ENCODE data around the gene INO80E. TPM values are rescaled to one million over a fixed set of nuclear protein-coding genes. Genes with fewer than 3 reads are reported as not detected.

Gene INO80E
- total and polyA plus RNA-seq, 7 experiments from 2014 or later, result 4.3 to 141 (median 72.5) TPM

DNA sequence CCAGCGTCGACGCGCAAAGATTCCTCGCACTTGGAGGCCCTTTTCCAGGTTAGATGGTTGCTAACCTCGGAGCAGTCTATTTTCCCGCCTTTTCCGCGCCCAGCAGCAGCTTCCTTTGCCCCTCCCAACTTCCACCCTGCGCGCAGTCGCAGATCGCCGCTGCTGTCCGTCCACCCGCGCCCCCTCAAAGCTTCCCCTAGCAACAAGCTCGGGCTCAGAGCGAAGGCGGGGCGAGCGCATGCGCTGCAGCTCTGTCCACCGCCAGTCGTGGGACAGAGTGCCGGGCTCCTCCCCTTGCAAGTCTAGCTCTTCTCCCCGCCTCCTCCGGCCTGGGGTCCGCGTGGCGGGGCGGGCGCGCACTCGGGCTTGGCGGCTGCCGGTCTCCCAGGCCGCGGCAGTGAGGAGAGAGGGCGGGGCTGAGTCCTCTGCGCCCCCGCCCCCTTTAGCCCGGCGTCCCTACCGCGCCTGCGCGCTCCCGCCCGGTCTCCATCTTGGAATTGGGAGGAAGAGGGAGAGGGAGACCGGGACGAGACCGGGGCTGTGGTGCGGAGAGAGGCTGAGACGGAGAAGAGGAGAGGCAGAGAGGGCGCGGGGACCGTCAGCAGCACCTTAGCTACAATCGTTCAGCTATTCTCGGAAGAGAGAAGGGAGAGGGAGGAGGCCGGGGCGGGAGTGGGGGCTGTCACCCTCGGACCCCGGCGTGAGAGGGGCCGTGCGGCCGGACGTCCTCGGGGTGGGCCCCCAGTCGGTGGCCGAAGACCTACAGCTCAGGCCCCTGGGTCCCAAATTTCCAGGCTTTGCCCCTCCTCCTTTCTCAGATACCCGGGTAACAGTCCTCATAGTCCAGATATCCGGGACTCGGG lies 22.4 kb upstream of the INO80E start, which contains the start of gene TAOK2:
Gene TAOK2, plus strand, starts transcription at position 485 of the 863 bp plus-strand sequence. CDS start 3,905 bp downstream, outside the sequence.
- ATAC-seq, result peak; percentile 97
- Mint-ChIP-seq H3K27ac (peak within 1 kb of the TSS; percentile 77 to 93 (median 91)), H3K27me3 (no peaks in the 10 kb centered on the region), H3K4me1 (peaks cover 23 to 39% (median 37%) of the 10 kb centered on the region in 7 donors), H3K4me3 (peak within 1 kb of the TSS; percentile 80 to 97 (median 94)), H3K9me3 (peaks cover 0 to 2% (median 0%) of the 10 kb centered on the region in 11 donors), H3K36me3 (peaks cover 3 to 20% (median 8%) of the 10 kb centered on the region in 5 donors)
- Histone ChIP-seq H3K36me3 (ENCODE audit: control insufficient read depth in 2 of 3, insufficient read depth in 3 of 3, low read length in 3 of 3) (peaks cover 0 to 22% (median 0%) of the 10 kb centered on the region in 3 experiments), H3K27ac (ENCODE audit: low read depth, low read length) (peak within 1 kb of the TSS; percentile 78), H3K4me3 (ENCODE audit: low read length) (peak within 1 kb of the TSS; percentile 98), H3K4me1 (ENCODE audit: control insufficient read depth in 2 of 2, insufficient read depth in 2 of 2, low read length in 2 of 2) (peaks cover 20 to 23% of the 10 kb centered on the region in 2 donors), H3K9me3 (ENCODE audit: control insufficient read depth in 2 of 3, low read length in 3 of 3) (no peaks in the 10 kb centered on the region), H3K27me3 (ENCODE audit: control insufficient read depth in 2 of 2, insufficient read depth in 2 of 2, low read length in 2 of 2) (no peaks in the 10 kb centered on the region)
- CTCF ChIA-PET, result interaction anchor here (0.7 to 1.8 kb wide), 5 partner anchors 13 to 99 kb away, joined by 3 to 8 read pairs (median 4); partner anchors contain the start of gene KCTD13
- POLR2A ChIA-PET, result interaction anchor here (0.6 to 6.4 kb wide), 22 partner anchors 9 to 990 kb away, joined by 3 to 79 read pairs (median 4); partner anchors contain the start of genes ALDOA, CDIPT, HIRIP3 and INO80E
- peak; percentile 83 to 98 (median 89) for DNase-seq
- intact Hi-C loops (cut with micrococcal nuclease), result loop anchor here (1.0 to 10.0 kb wide), 9 partner anchors 11 to 431 kb away; partner anchors contain the start of genes CDIPT (in 2 of the 2), INO80E (in 2 of the 2), KCTD13 (in 2 of the 2) and ASPHD1 (in 1 of the 2)

- Mint-ChIP-seq H3K4me1 (peaks cover 20 to 39% (median 37%) of the 10 kb centered on the region in 7 donors), H3K4me3 (peak overlapping the region; percentile 80 to 97 (median 94)), H3K36me3 (peaks cover 2 to 20% (median 8%) of the 10 kb centered on the region in 5 donors), H3K9me3 (peaks cover 0 to 2% (median 0%) of the 10 kb centered on the region in 11 donors), H3K27ac (peak overlapping the region; percentile 77 to 92 (median 86)), H3K27me3 (no peaks in the 10 kb centered on the region)
- Histone ChIP-seq H3K27me3 (ENCODE audit: control insufficient read depth in 2 of 2, insufficient read depth in 2 of 2, low read length in 2 of 2) (no peaks in the 10 kb centered on the region), H3K36me3 (ENCODE audit: control insufficient read depth in 2 of 3, insufficient read depth in 3 of 3, low read length in 3 of 3) (peaks cover 0 to 27% (median 2%) of the 10 kb centered on the region in 3 experiments), H3K27ac (ENCODE audit: low read depth, low read length) (peak overlapping the region; percentile 78), H3K4me3 (ENCODE audit: low read length) (peak overlapping the region; percentile 98), H3K4me1 (ENCODE audit: control insufficient read depth in 2 of 2, insufficient read depth in 2 of 2, low read length in 2 of 2) (peaks cover 20 to 23% of the 10 kb centered on the region in 2 donors), H3K9me3 (ENCODE audit: control insufficient read depth in 2 of 3, low read length in 3 of 3) (no peaks in the 10 kb centered on the region)
- ATAC-seq, result no peak
- intact Hi-C loops (cut with micrococcal nuclease), result loop anchor here (5.0 to 10.0 kb wide), 2 partner anchors 167 to 430 kb away; partner anchors contain the start of genes MAZ (in 1 of the 2) and ZNF771 (in 1 of the 2)
- CTCF ChIA-PET, result interaction anchor here (1.8 kb wide), 1 partner anchor 19 kb away, joined by 4 read pairs; no protein-coding TSS in a partner anchor
- peak in 3 of 9 donors; percentile 14 to 44 (median 27) for DNase-seq
- POLR2A ChIA-PET, result interaction anchor here (0.8 to 6.4 kb wide), 11 partner anchors 8 to 184 kb away, joined by 3 to 79 read pairs (median 9); partner anchors contain the start of genes HIRIP3, INO80E, KCTD13 and KIF22
Observed at GRCh38 chr16:29974291-29975133, 21.5 kb upstream of the INO80E start.

GRCh38 chr16:29975134-29975538 lies 20.9 kb upstream of the INO80E start:
- H3K27me3 Mint-ChIP-seq, result no peaks in the 10 kb centered on the region
- Histone ChIP-seq H3K27me3 (ENCODE audit: control insufficient read depth in 2 of 2, insufficient read depth in 2 of 2, low read length in 2 of 2) (no peaks in the 10 kb centered on the region), H3K4me1 (ENCODE audit: control insufficient read depth in 2 of 2, insufficient read depth in 2 of 2, low read length in 2 of 2) (peaks cover 20 to 23% of the 10 kb centered on the region in 2 donors), H3K27ac (ENCODE audit: low read depth, low read length) (peak overlapping the region; percentile 78), H3K36me3 (ENCODE audit: control insufficient read depth in 2 of 3, insufficient read depth in 3 of 3, low read length in 3 of 3) (peaks cover 1 to 33% (median 8%) of the 10 kb centered on the region in 3 experiments), H3K9me3 (ENCODE audit: control insufficient read depth in 2 of 3, low read length in 3 of 3) (no peaks in the 10 kb centered on the region), H3K4me3 (ENCODE audit: low read length) (peak overlapping the region; percentile 98)
- H3K4me3 Mint-ChIP-seq, result peak overlapping the region; percentile 80 to 97 (median 94)
- peaks cover 20 to 39% (median 37%) of the 10 kb centered on the region in 7 donors for H3K4me1 Mint-ChIP-seq
- POLR2A ChIA-PET, result interaction anchor here (0.6 to 6.4 kb wide), 6 partner anchors 13 to 167 kb away, joined by 3 to 79 read pairs (median 6); partner anchors contain the start of genes HIRIP3, INO80E, SEZ6L2 and TMEM219
- H3K36me3 Mint-ChIP-seq, result peaks cover 0 to 22% (median 10%) of the 10 kb centered on the region in 5 donors
- ATAC-seq (no peak), DNase-seq (no peak)
- CTCF ChIA-PET, result interaction anchor here (0.9 kb wide), 1 partner anchor 275 kb away, joined by 3 read pairs; no protein-coding TSS in a partner anchor
- peaks cover 0 to 2% (median 0%) of the 10 kb centered on the region in 11 donors for H3K9me3 Mint-ChIP-seq
- intact Hi-C loops (cut with micrococcal nuclease), result loop anchor here in 1 of 2 donors (10.0 kb wide), 1 partner anchor 430 kb away; the partner anchor contains the start of gene ZNF771
- peak overlapping the region; percentile 76 to 91 (median 83) for H3K27ac Mint-ChIP-seq

DNA sequence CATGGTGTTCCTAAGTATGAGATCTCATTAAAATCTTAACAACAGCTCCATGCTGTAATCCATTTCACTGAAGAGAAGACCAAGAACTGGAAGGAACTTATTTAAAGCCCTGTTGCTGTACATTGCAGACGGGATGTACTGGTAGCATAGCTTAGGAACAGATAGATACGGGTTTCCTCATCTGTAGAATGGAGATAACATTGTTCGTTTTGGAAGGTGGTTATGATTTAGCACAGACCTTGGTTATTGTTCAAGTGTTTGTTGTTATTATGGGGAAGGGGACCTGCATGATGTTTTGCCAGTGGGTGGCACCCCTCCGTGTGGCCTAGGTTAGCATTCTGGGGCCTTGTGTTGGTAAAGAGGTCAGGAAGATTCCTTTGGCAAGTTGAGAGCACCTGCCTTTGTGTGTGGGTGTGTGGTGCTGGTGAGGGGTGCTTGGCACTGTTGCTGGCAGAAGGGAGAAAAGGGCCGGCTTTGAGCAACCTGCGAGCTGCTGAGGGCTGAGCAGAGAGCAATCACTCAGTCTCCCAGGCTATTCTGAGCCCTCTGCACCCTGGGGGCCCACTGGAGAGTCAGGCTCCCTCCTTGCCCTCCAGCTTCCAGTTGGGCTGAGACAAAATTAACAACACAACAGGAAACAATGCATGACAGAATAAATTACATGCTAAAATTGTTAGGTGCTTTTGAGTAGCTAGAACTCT lies 20.1 kb upstream of the INO80E start:
- POLR2A ChIA-PET, result interaction anchor here (0.6 to 6.4 kb wide), 7 partner anchors 14 to 171 kb away, joined by 3 to 79 read pairs (median 3); partner anchors contain the start of genes HIRIP3, INO80E, SEZ6L2 and TMEM219
- Mint-ChIP-seq H3K4me3 (peak overlapping the region; percentile 80 to 97 (median 94)), H3K36me3 (peaks cover 0 to 27% (median 10%) of the 10 kb centered on the region in 5 donors), H3K4me1 (peaks cover 23 to 39% (median 37%) of the 10 kb centered on the region in 7 donors), H3K9me3 (peaks cover 0 to 2% (median 0%) of the 10 kb centered on the region in 11 donors), H3K27ac (peak overlapping the region; percentile 62 to 91 (median 82)), H3K27me3 (no peaks in the 10 kb centered on the region)
- Histone ChIP-seq H3K27ac (ENCODE audit: low read depth, low read length) (peak overlapping the region; percentile 78), H3K27me3 (ENCODE audit: control insufficient read depth in 2 of 2, insufficient read depth in 2 of 2, low read length in 2 of 2) (no peaks in the 10 kb centered on the region), H3K36me3 (ENCODE audit: control insufficient read depth in 2 of 3, insufficient read depth in 3 of 3, low read length in 3 of 3) (peaks cover 8 to 38% (median 12%) of the 10 kb centered on the region in 3 experiments), H3K9me3 (ENCODE audit: control insufficient read depth in 2 of 3, low read length in 3 of 3) (no peaks in the 10 kb centered on the region), H3K4me3 (ENCODE audit: low read length) (no peak overlapping the region), H3K4me1 (ENCODE audit: control insufficient read depth in 2 of 2, insufficient read depth in 2 of 2, low read length in 2 of 2) (peaks cover 20 to 23% of the 10 kb centered on the region in 2 donors)
- DNase-seq, result no peak
- intact Hi-C loops (cut with micrococcal nuclease), result loop anchor here in 1 of 2 donors (10.0 kb wide), 1 partner anchor 429 kb away; the partner anchor contains the start of gene ZNF771
- ATAC-seq, result no peak
- CTCF ChIA-PET, result interaction anchor here (0.9 to 1.0 kb wide), 2 partner anchors 169 to 276 kb away, joined by 3 read pairs; no protein-coding TSS in a partner anchor

- Mint-ChIP-seq H3K27ac (peak overlapping the region in 6 of 9 donors; percentile 52 to 86 (median 68)), H3K4me1 (peaks cover 23 to 39% (median 37%) of the 10 kb centered on the region in 7 donors), H3K27me3 (no peaks in the 10 kb centered on the region), H3K36me3 (peaks cover 0 to 28% (median 10%) of the 10 kb centered on the region in 5 donors), H3K4me3 (no peak overlapping the region), H3K9me3 (peaks cover 0 to 2% (median 0%) of the 10 kb centered on the region in 11 donors)
- Histone ChIP-seq H3K36me3 (ENCODE audit: control insufficient read depth in 2 of 3, insufficient read depth in 3 of 3, low read length in 3 of 3) (peaks cover 12 to 51% (median 14%) of the 10 kb centered on the region in 3 experiments), H3K27ac (ENCODE audit: low read depth, low read length) (no peak overlapping the region), H3K27me3 (ENCODE audit: control insufficient read depth in 2 of 2, insufficient read depth in 2 of 2, low read length in 2 of 2) (no peaks in the 10 kb centered on the region), H3K4me1 (ENCODE audit: control insufficient read depth in 2 of 2, insufficient read depth in 2 of 2, low read length in 2 of 2) (peaks cover 20 to 23% of the 10 kb centered on the region in 2 donors), H3K9me3 (ENCODE audit: control insufficient read depth in 2 of 3, low read length in 3 of 3) (no peaks in the 10 kb centered on the region), H3K4me3 (ENCODE audit: low read length) (no peak overlapping the region)
- ATAC-seq, result no peak
- DNase-seq, result no peak
- POLR2A ChIA-PET, result interaction anchor here (6.4 kb wide), 1 partner anchor 15 kb away, joined by 79 read pairs; the partner anchor contains the start of gene TMEM219
- CTCF ChIA-PET, result no interaction called here
- intact Hi-C loops (cut with micrococcal nuclease), result loop anchor here in 1 of 2 donors (10.0 kb wide), 1 partner anchor 428 kb away; the partner anchor contains the start of gene ZNF771
Observed at GRCh38 chr16:29977063-29977825, 18.8 kb upstream of the INO80E start.

All from naive thymus-derived CD4-positive, alpha-beta T cell (primary cell).